HepG2 (cell line): ENCODE data around the gene BHMT. TPM values are rescaled to one million over a fixed set of nuclear protein-coding genes. Genes with fewer than 3 reads are reported as not detected.

Experiments
- KAT8 ChIP-seq: IDR thresholded peaks from 2 replicates; pipeline ENCODE4 v1.6.1; 2016; ENCODE audit warnings: missing genetic modification reagents, missing compliant biosample characterization
- KMT2A ChIP-seq: sonication (generic); formaldehyde crosslinking; IDR thresholded peaks from 2 replicates; pipeline ENCODE4 v1.4.0; 2020; ENCODE audit warnings: missing genetic modification reagents
- MAZ ChIP-seq, 2 experiments: sonication (generic) in 1 of 2; formaldehyde crosslinking in 1 of 2; IDR thresholded peaks; 2 replicates each; pipeline versions ENCODE4 v1.5.0 to v1.6.1; 2012 to 2020; ENCODE audit warnings: low read depth in 2 of 2, mild to moderate bottlenecking in 2 of 2, borderline replicate concordance in 1 of 2, improper control_type of control experiment in 1 of 2, low read length in 1 of 2, missing genetic modification reagents in 1 of 2, moderate library complexity in 1 of 2
- MTA1 ChIP-seq: sonication (generic); formaldehyde crosslinking; IDR thresholded peaks from 2 replicates; pipeline ENCODE4 v1.4.0; 2020; ENCODE audit warnings: missing genetic modification reagents, mild to moderate bottlenecking, borderline replicate concordance
- MYC ChIP-seq: sonication (generic); formaldehyde crosslinking; IDR thresholded peaks from 2 replicates; pipeline ENCODE4 v1.9.0; 2021; ENCODE audit warnings: missing genetic modification reagents, borderline replicate concordance
- SAP130 ChIP-seq: IDR thresholded peaks from 2 replicates; pipeline ENCODE4 v1.6.1; 2016; ENCODE audit warnings: low read depth
- SPEN ChIP-seq: sonication (generic); formaldehyde crosslinking; IDR thresholded peaks from 2 replicates; pipeline ENCODE4 v1.5.1; 2020; ENCODE audit warnings: low read depth, mild to moderate bottlenecking, missing genetic modification reagents
- XRCC5 ChIP-seq: fragments of 200-400 bp; formaldehyde crosslinking; optimal IDR thresholded peaks from 2 replicates; pipeline ENCODE3; 2017; ENCODE audit warnings: mild to moderate bottlenecking, low read length
- YEATS2 ChIP-seq: sonication (generic); formaldehyde crosslinking; IDR thresholded peaks from 2 replicates; pipeline ENCODE4 v1.4.0; 2020; ENCODE audit warnings: missing genetic modification reagents, borderline replicate concordance
- YEATS4 ChIP-seq: sonication (generic); formaldehyde crosslinking; IDR thresholded peaks from 2 replicates; pipeline ENCODE4 v1.4.0; 2020; ENCODE audit warnings: missing genetic modification reagents, borderline replicate concordance
- ZBTB38 ChIP-seq: sonication (generic); formaldehyde crosslinking; IDR thresholded peaks from 2 replicates; pipeline ENCODE4 v1.5.1; 2020; ENCODE audit warnings: mild to moderate bottlenecking, missing genetic modification reagents
- ZMYM3 ChIP-seq: sonication (generic); formaldehyde crosslinking; IDR thresholded peaks from 2 replicates; pipeline ENCODE4 v1.5.1; 2020; ENCODE audit warnings: mild to moderate bottlenecking, missing genetic modification reagents
- ZMYM4 ChIP-seq: sonication (generic); formaldehyde crosslinking; IDR thresholded peaks from 2 replicates; pipeline ENCODE4 v1.8.1; 2023; ENCODE audit warnings: mild to moderate bottlenecking, missing genetic modification reagents
- ZNF501 ChIP-seq: sonication (generic); formaldehyde crosslinking; IDR thresholded peaks from 2 replicates; pipeline ENCODE4 v1.5.1; 2020; ENCODE audit warnings: mild to moderate bottlenecking, moderate library complexity, missing genetic modification reagents
- ZNF546 ChIP-seq: sonication (generic); formaldehyde crosslinking; conservative IDR thresholded peaks from 2 replicates; pipeline ENCODE4 v1.8.1; 2023; ENCODE audit warnings: mild to moderate bottlenecking, missing genetic modification reagents
- polyA plus RNA-seq, 8 experiments: library from polyadenylated mRNA; depleted of rRNA in 3 of 8; stranded (reverse) in 7 of 8; unstranded in 1 of 8; fragments of >200 nt; fragmentation: Illumina TruSeq in 4 of 8; extraction: Trizol in 4 of 8; gene quantifications; 2 replicates each; pipeline versions ENCODE4 v1.2.1 to v1.2.3, GENCODE V29; 2011 to 2016; ENCODE audit warnings: low read depth in 4 of 8, missing spikeins in 1 of 8, mixed read lengths in 1 of 8; ENCODE audit not compliant: insufficient read depth in 1 of 8
- total RNA-seq, 5 experiments: library from RNA; depleted of rRNA; stranded (reverse); fragments of >200 nt; fragmentation: Illumina TruSeq; extraction: Trizol; gene quantifications; 2 replicates each; pipeline ENCODE4 v1.2.3, GENCODE V29; 2016; ENCODE audit warnings: low read depth in 1 of 5
- TF ChIP-seq, protein P1 (sequence below): sonication (generic); formaldehyde crosslinking; IDR thresholded peaks from 2 replicates; pipeline ENCODE4 v1.5.0; 2020; ENCODE audit warnings: missing genetic modification reagents, mild to moderate bottlenecking, borderline replicate concordance
- TF ChIP-seq, protein P2 (sequence below): sonication (generic); formaldehyde crosslinking; IDR thresholded peaks from 2 replicates; pipeline ENCODE4 v1.4.0; 2020; ENCODE audit warnings: mild to moderate bottlenecking, missing genetic modification reagents
- TF ChIP-seq, protein P3 (sequence below): sonication (generic); IDR thresholded peaks from 2 replicates; pipeline ENCODE4 v1.6.1; 2016; ENCODE audit warnings: low read depth, borderline replicate concordance
- TF ChIP-seq, protein P4 (sequence below): sonication (generic); formaldehyde crosslinking; IDR thresholded peaks from 2 replicates; pipeline ENCODE4 v1.4.0; 2020; ENCODE audit warnings: missing genetic modification reagents
- TF ChIP-seq, protein P5 (sequence below): sonication (generic); formaldehyde crosslinking; IDR thresholded peaks from 2 replicates; pipeline ENCODE4 v1.4.0; 2020; ENCODE audit warnings: mild to moderate bottlenecking, missing genetic modification reagents

Gene BHMT
- total and polyA plus RNA-seq, 2 of the 13 experiments (the other 11 are each of a cell fraction or from before 2014, with no cell fraction given): 0.40 to 6.4 TPM

DNA sequence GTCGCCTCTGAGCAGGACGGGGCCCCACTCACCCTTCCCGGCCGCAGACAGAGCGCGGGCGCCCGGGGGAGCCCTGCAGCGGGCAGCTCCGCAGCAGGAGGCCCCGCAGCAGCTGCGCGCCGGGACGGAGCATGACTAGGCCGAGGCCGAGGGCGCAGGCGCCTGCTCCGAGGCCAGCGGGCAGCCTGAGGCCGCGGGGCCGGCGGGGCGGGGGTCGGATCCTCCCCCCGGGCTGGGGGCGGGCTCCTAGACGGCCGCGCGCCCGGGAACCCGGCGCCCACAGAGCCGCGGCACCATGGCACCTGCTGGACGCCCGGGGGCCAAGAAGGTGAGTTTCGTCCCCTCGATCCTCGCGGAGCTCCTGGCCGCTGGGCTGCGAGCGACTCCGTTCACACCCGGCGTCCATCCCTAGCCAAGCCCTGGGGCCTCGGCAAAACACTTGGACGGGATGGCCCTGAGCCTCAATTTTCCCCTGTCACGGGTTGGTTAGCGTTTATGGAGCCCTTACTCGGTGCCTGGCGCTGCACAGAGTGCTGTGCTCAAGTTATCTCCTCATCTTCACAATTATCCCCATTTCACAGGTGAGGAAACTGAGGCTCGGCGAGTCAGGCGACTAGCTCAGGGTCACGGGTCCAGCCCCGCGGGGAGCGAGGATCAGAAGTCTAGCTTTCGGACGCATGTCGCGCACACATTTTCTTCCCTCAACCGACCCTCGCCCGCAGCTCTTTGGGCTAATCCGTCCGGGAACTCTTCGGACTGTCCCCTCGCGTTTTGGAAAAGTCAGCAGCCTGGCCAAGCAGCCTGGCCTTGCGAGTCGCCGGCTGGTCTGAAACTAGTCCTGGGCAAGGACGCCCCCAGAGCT, 41.9 kb upstream of the BHMT start, which contains the start of the genes BHMT2 and DMGDH (continued):
- no peak for TF ChIP-seq KAT8 (CRISPR knock-in tag)
- peak; percentile 16; the same call in 1 of the 2 replicates for TF ChIP-seq MTA1 (CRISPR knock-in tag)
- TF ChIP-seq, protein P1, sequence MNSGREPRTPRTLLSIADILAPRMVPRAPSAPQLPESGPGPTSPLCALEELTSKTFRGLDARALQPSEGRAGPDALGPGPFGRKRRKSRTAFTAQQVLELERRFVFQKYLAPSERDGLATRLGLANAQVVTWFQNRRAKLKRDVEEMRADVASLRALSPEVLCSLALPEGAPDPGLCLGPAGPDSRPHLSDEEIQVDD: no peak
- peak; percentile 36 for TF ChIP-seq SAP130
- peak; percentile 34 for TF ChIP-seq XRCC5
- TF ChIP-seq YEATS4: peak; percentile 54; the same call in 1 of the 2 replicates
- no peak for TF ChIP-seq ZNF501 (CRISPR knock-in tag)
- TF ChIP-seq SPEN (CRISPR knock-in tag): peak; percentile 77
- TF ChIP-seq MAZ (IDR thresholded peaks at IDR 0.05; ENCODE audit: borderline replicate concordance, low read depth, low read length): no peak
- TF ChIP-seq MAZ (CRISPR knock-in tag; IDR thresholded peaks at IDR 0.05; ENCODE audit: low read depth): 0 out of 2 replicates have a peak, but pooled peaks have one; percentile 48
- TF ChIP-seq ZNF546 (CRISPR knock-in tag): peak; percentile 64; the same call in 1 of the 2 replicates
- TF ChIP-seq ZBTB38: 0 out of 2 replicates have a peak, but pooled peaks have one; percentile 4
- TF ChIP-seq, protein P2, sequence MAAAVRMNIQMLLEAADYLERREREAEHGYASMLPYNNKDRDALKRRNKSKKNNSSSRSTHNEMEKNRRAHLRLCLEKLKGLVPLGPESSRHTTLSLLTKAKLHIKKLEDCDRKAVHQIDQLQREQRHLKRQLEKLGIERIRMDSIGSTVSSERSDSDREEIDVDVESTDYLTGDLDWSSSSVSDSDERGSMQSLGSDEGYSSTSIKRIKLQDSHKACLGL (CRISPR knock-in tag): peak; percentile 82; the same call in 1 of the 2 replicates
- TF ChIP-seq MYC (CRISPR knock-in tag): peak; percentile 49; the same call in 1 of the 2 replicates
- TF ChIP-seq YEATS2 (CRISPR knock-in tag): 0 out of 2 replicates have a peak, but pooled peaks have one; percentile 27
- TF ChIP-seq ZMYM3: peak; percentile 99
- peak; percentile 72 for TF ChIP-seq KMT2A (CRISPR knock-in tag)
- TF ChIP-seq, protein P3, sequence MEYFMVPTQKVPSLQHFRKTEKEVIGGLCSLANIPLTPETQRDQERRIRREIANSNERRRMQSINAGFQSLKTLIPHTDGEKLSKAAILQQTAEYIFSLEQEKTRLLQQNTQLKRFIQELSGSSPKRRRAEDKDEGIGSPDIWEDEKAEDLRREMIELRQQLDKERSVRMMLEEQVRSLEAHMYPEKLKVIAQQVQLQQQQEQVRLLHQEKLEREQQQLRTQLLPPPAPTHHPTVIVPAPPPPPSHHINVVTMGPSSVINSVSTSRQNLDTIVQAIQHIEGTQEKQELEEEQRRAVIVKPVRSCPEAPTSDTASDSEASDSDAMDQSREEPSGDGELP: 0 out of 2 replicates have a peak, but pooled peaks have one; percentile 5
- TF ChIP-seq, protein P4, sequence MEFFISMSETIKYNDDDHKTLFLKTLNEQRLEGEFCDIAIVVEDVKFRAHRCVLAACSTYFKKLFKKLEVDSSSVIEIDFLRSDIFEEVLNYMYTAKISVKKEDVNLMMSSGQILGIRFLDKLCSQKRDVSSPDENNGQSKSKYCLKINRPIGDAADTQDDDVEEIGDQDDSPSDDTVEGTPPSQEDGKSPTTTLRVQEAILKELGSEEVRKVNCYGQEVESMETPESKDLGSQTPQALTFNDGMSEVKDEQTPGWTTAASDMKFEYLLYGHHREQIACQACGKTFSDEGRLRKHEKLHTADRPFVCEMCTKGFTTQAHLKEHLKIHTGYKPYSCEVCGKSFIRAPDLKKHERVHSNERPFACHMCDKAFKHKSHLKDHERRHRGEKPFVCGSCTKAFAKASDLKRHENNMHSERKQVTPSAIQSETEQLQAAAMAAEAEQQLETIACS (CRISPR knock-in tag): peak; percentile 40; the same call in 1 of the 2 replicates
- TF ChIP-seq, protein P5, sequence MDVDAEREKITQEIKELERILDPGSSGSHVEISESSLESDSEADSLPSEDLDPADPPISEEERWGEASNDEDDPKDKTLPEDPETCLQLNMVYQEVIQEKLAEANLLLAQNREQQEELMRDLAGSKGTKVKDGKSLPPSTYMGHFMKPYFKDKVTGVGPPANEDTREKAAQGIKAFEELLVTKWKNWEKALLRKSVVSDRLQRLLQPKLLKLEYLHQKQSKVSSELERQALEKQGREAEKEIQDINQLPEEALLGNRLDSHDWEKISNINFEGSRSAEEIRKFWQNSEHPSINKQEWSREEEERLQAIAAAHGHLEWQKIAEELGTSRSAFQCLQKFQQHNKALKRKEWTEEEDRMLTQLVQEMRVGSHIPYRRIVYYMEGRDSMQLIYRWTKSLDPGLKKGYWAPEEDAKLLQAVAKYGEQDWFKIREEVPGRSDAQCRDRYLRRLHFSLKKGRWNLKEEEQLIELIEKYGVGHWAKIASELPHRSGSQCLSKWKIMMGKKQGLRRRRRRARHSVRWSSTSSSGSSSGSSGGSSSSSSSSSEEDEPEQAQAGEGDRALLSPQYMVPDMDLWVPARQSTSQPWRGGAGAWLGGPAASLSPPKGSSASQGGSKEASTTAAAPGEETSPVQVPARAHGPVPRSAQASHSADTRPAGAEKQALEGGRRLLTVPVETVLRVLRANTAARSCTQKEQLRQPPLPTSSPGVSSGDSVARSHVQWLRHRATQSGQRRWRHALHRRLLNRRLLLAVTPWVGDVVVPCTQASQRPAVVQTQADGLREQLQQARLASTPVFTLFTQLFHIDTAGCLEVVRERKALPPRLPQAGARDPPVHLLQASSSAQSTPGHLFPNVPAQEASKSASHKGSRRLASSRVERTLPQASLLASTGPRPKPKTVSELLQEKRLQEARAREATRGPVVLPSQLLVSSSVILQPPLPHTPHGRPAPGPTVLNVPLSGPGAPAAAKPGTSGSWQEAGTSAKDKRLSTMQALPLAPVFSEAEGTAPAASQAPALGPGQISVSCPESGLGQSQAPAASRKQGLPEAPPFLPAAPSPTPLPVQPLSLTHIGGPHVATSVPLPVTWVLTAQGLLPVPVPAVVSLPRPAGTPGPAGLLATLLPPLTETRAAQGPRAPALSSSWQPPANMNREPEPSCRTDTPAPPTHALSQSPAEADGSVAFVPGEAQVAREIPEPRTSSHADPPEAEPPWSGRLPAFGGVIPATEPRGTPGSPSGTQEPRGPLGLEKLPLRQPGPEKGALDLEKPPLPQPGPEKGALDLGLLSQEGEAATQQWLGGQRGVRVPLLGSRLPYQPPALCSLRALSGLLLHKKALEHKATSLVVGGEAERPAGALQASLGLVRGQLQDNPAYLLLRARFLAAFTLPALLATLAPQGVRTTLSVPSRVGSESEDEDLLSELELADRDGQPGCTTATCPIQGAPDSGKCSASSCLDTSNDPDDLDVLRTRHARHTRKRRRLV (CRISPR knock-in tag): no peak
- peak; percentile 42; the same call in 1 of the 2 replicates for TF ChIP-seq ZMYM4 (CRISPR knock-in tag)
